Pancreas (tissue), 10 donors: ENCODE data around the gene ULK4. TPM values are rescaled to one million over a fixed set of nuclear protein-coding genes. Genes with fewer than 3 reads are reported as not detected.
"Not testable (repeated sequence)": the region's sequence is repeated elsewhere in the genome, so short reads cannot be mapped to it uniquely, and the experiment has no call there.

Experiments used
- ATAC-seq, 4 donors: fragments of 200-7000 bp; cut with Tn5 transposase; one replicate each; pipeline versions ENCODE4 v1.8.0 to v1.9.1; 2020; ENCODE audit warnings: mild to moderate bottlenecking in 4 of 4, moderate library complexity in 4 of 4
- DNase-seq, 6 donors: peaks; one replicate each; pipeline ENCODE4 v3.0.0-alpha.2; 2020
- FAIRE-seq: peaks from 2 replicates; lab custom pipeline; 2012; peaks lifted over from hg19 to GRCh38; lab: Jason Lieb, UNC
- H3K27ac ChIP-seq, 4 donors: fragments of 200-600 bp; sonication (generic); 1 replicate in 3 of 4; 2 replicates in 1 of 4; pipeline versions ENCODE4 v1.5.0 to v1.8.0; 2020
- H3K27me3 ChIP-seq, 4 donors: fragments of 200-600 bp; one replicate each; pipeline ENCODE4 v1.8.0; 2021
- H3K36me3 ChIP-seq, 3 donors: fragments of 200-600 bp; sonication (generic) in 1 of 3; one replicate each; pipeline versions ENCODE4 v1.5.0 to v1.8.0; 2020 to 2021
- H3K4me1 ChIP-seq, 3 donors: fragments of 200-600 bp; one replicate each; pipeline ENCODE4 v1.8.0; 2021
- H3K4me3 ChIP-seq, 4 donors: fragments of 200-600 bp; sonication (generic) in 2 of 4; one replicate each; pipeline versions ENCODE4 v1.5.0 to v1.8.0; 2020 to 2021
- H3K9me3 ChIP-seq, 4 donors: fragments of 200-600 bp; one replicate each; pipeline ENCODE4 v1.8.0; 2021
- CTCF ChIP-seq, 4 donors: fragments of 200-600 bp; sonication (generic) in 3 of 4; IDR thresholded peaks; one replicate each; pipeline versions ENCODE4 v1.5.0 to v1.8.0; 2021; ENCODE audit warnings: antibody characterized with exemption in 4 of 4
- WGBS, 2 donors: extraction: QIAGEN DNeasy Blood & Tissue Kit; methylation state at CpG; one replicate each; pipeline ENCODE4 v1.1.7; 2013; 5-methylcytosine and 5-hydroxymethylcytosine counted together
- intact Hi-C, 3 donors: fragments of 100-400 bp; cut with DNase I; formaldehyde crosslinking; loops; one replicate each; pipeline versions ENCODE4 v1.11.1 to v1.14.2; 2022
- polyA plus RNA-seq, 2 donors: library from polyadenylated mRNA; stranded (reverse); fragments of 200-250 nt; gene quantifications; one replicate each; pipeline ENCODE4 v1.2.3, GENCODE V29; 2013
- total RNA-seq, 6 donors: library from RNA; stranded (reverse); fragmentation: NEBNext Ultra II Directional in 4 of 6; extraction: Animal tissue kit (Norgen Biotek cat#: 25700) in 4 of 6; gene quantifications; one replicate each; pipeline versions ENCODE4 v1.2.1 to v1.2.4, GENCODE V29; 2021 to 2023
- donor health status: healthy with polysubstance abuse.
- donor health status: DM: no; HTN: no; CAD: no; lungs with moderate emphysema.
- donor health status: DM: no; HTN: no; CAD: no.
- donor health status: control.
- donor health status: control.
- donor health status: Bipolar disorder and iron deficiency.
- donor health status: DM: yes; HTN: yes; CAD: no.
- donor health status: DM: no; HTN: no; CAD: no.
- donor health status: DM: no; HTN: no; CAD: no.
- donor health status: DM: yes; HTN: yes; CAD: no.

ULK4 gene
- total and polyA plus RNA-seq, 8 donors, result 2.3 to 8.6 (median 4.2) TPM

GRCh38 chr3:41681479-41681878, 280.4 kb downstream of the ULK4 start:
- Histone ChIP-seq H3K36me3 (no peaks in the 10 kb centered on the region), H3K4me1 (peaks cover 0 to 9% (median 6%) of the 10 kb centered on the region in 3 donors), H3K27me3 (no peaks in the 10 kb centered on the region), H3K27ac (no peak overlapping the region), H3K4me3 (no peak overlapping the region), H3K9me3 (no peaks in the 10 kb centered on the region)
- no peak for FAIRE-seq
- WGBS, 2 donors, result 88 to 91% methylated on average over 3 of the region's 3 CpGs
- DNase-seq, result no peak
- intact Hi-C loops, result no loop called here
- peak in 2 of 4 donors; percentile 12 to 25 for ATAC-seq
- TF ChIP-seq CTCF (IDR thresholded peaks at IDR 0.05), result no peak

GRCh38 chr3:41679374-41679773, 282.5 kb downstream of the ULK4 start:
- DNase-seq (no peak), FAIRE-seq (no peak), ATAC-seq (no peak)
- H3K27me3 ChIP-seq, result no peaks in the 10 kb centered on the region
- intact Hi-C loops, result no loop called here
- H3K9me3 ChIP-seq, result no peaks in the 10 kb centered on the region
- no peak overlapping the region for H3K27ac ChIP-seq
- TF ChIP-seq CTCF (IDR thresholded peaks at IDR 0.05), result no peak
- H3K4me3 ChIP-seq, result no peak overlapping the region
- H3K4me1 ChIP-seq, result no peaks in the 10 kb centered on the region
- WGBS, 2 donors, result 97 to 100% methylated on average over 1 of the region's 1 CpG
- H3K36me3 ChIP-seq, result no peaks in the 10 kb centered on the region

- DNase-seq, intact Hi-C loops, H3K36me3 ChIP-seq, FAIRE-seq, H3K9me3 ChIP-seq, H3K4me1 ChIP-seq, H3K27ac ChIP-seq, H3K27me3 ChIP-seq, H3K4me3 ChIP-seq, ATAC-seq: not testable (repeated sequence)
- WGBS, 2 donors, result 95 to 96% methylated on average over 7 of the region's 7 CpGs
These were observed 286.8 kb downstream of the ULK4 start for GRCh38 chr3:41675102-41675501.

- FAIRE-seq (no peak), ATAC-seq (peak in 1 of 4 donors; percentile 32), DNase-seq (no peak)
- intact Hi-C loops, result no loop called here
- Histone ChIP-seq H3K36me3 (no peaks in the 10 kb centered on the region), H3K27ac (no peak overlapping the region), H3K4me3 (no peak overlapping the region), H3K27me3 (no peaks in the 10 kb centered on the region), H3K9me3 (no peaks in the 10 kb centered on the region), H3K4me1 (no peaks in the 10 kb centered on the region)
- TF ChIP-seq CTCF (IDR thresholded peaks at IDR 0.05), result no peak
- WGBS, 2 donors, result 68 to 78% methylated on average over 4 of the region's 4 CpGs
These were observed 287.5 kb downstream of the ULK4 start for GRCh38 chr3:41674449-41674848.

GRCh38 chr3:41673650-41674049, 288.3 kb downstream of the ULK4 start:
- H3K27ac ChIP-seq, result no peak overlapping the region
- no peaks in the 10 kb centered on the region for H3K27me3 ChIP-seq
- 87 to 92% methylated on average over 2 of the region's 2 CpGs for WGBS, 2 donors
- H3K4me3 ChIP-seq, result no peak overlapping the region
- no peaks in the 10 kb centered on the region for H3K9me3 ChIP-seq
- no peak for ATAC-seq
- no peak for FAIRE-seq
- H3K4me1 ChIP-seq, result no peaks in the 10 kb centered on the region
- no peak for TF ChIP-seq CTCF (IDR thresholded peaks at IDR 0.05)
- no peak for DNase-seq
- no peaks in the 10 kb centered on the region for H3K36me3 ChIP-seq
- intact Hi-C loops, result no loop called here
